COR-L47 (cell line): ENCODE measurements around the gene APAF1.
"Not testable (repeated sequence)": the region's sequence is repeated elsewhere in the genome, so short reads cannot be mapped to it uniquely, and the experiment has no call there.

Experiments used
- DNase-seq: peaks from one replicate; lab custom pipeline; 2025; lab: John Stamatoyannopoulos, UW

APAF1 gene

GRCh38 chr12:98644712-98645571 is at the start of gene APAF1, which contains the start of gene IKBIP:
Gene APAF1 (plus strand): TSS chr12:98645290. CDS start chr12:98648360, 3,070 bp downstream.
Gene IKBIP (minus strand): TSS chr12:98644788. CDS start chr12:98644701, 87 bp downstream.
- peak; percentile 93 for DNase-seq

GRCh38 chr12:98597313-98597712 is 47.8 kb upstream of the APAF1 start:
- DNase-seq = not testable (repeated sequence)

GRCh38 chr12:98601924-98602323 is 43.2 kb upstream of the APAF1 start:
- no peak for DNase-seq

- no peak for DNase-seq
These were observed 38.6 kb upstream of the APAF1 start for GRCh38 chr12:98606359-98606988.

GRCh38 chr12:98610596-98610995 is 34.5 kb upstream of the APAF1 start:
- DNase-seq = no peak

- no peak for DNase-seq
These were observed 32.3 kb upstream of the APAF1 start for GRCh38 chr12:98612696-98613334.

GRCh38 chr12:98618952-98619351 is 26.1 kb upstream of the APAF1 start:
- DNase-seq = no peak

GRCh38 chr12:98635657-98636323 is 9.3 kb upstream of the APAF1 start:
- DNase-seq = no peak

- DNase-seq = no peak
These were observed 8.0 kb upstream of the APAF1 start for GRCh38 chr12:98637068-98637467.

GRCh38 chr12:98638009-98638408 is 7.1 kb upstream of the APAF1 start:
- no peak for DNase-seq

GRCh38 chr12:98639491-98639890 is 5.6 kb upstream of the APAF1 start:
- DNase-seq = no peak

GRCh38 chr12:98642801-98643200 is 2.3 kb upstream of the APAF1 start:
- not testable (repeated sequence) for DNase-seq

- DNase-seq = peak; percentile 35
These were observed 718 bp upstream of the APAF1 start for GRCh38 chr12:98644433-98644711.

GRCh38 chr12:98645572-98646067 is 530 bp downstream of the APAF1 start:
- DNase-seq = no peak

- no peak for DNase-seq
These were observed 1.4 kb downstream of the APAF1 start for GRCh38 chr12:98646294-98647090.

GRCh38 chr12:98651328-98651727 is 6.2 kb downstream of the APAF1 start:
- DNase-seq = no peak

- DNase-seq = peak; percentile 55
These were observed 8.9 kb downstream of the APAF1 start for GRCh38 chr12:98653866-98654493.

- DNase-seq = no peak
These were observed 11.4 kb downstream of the APAF1 start for GRCh38 chr12:98656289-98657101.

- DNase-seq = no peak
These were observed 15.4 kb downstream of the APAF1 start for GRCh38 chr12:98660521-98660920.

- no peak for DNase-seq
These were observed 24.7 kb downstream of the APAF1 start for GRCh38 chr12:98669751-98670150.
